ENCODE data around the gene CCNG2.

DNA sequence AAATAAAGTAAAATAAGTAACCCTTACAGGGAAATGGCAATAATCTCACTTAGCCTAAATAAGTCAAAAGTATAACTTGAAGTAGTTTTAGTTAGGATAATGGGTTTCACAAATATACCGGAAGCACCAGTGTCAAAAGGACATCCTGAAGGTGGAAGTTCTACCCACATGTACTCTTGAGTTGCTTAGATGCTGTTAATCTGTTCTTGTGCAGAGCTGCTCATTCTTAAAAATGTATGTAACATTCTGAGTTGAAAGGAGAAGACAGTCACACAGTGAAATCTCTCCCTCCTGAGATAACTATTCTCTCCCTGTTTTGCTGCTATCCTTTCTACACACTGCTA lies 11.2 kb upstream of the CCNG2 start:
- TF ChIP-seq MECOM (CRISPR knock-in tag; IDR thresholded peaks at IDR 0.05) (no peak), TAF1 (IDR thresholded peaks at IDR 0.05; ENCODE audit: control insufficient read depth, extremely low read depth, insufficient read depth, low read length, severe bottlenecking) (no peak), MBD2 (IDR thresholded peaks at IDR 0.05; ENCODE audit: borderline replicate concordance, low read depth) (no peak)
